ENCODE data around the gene MTA3. TPM values are rescaled to one million over a fixed set of nuclear protein-coding genes. Genes with fewer than 3 reads are reported as not detected.

Gene MTA3
- total RNA-seq, 3 donors from 2014 or later = 31.4 to 58.0 (median 49.2) TPM

DNA sequence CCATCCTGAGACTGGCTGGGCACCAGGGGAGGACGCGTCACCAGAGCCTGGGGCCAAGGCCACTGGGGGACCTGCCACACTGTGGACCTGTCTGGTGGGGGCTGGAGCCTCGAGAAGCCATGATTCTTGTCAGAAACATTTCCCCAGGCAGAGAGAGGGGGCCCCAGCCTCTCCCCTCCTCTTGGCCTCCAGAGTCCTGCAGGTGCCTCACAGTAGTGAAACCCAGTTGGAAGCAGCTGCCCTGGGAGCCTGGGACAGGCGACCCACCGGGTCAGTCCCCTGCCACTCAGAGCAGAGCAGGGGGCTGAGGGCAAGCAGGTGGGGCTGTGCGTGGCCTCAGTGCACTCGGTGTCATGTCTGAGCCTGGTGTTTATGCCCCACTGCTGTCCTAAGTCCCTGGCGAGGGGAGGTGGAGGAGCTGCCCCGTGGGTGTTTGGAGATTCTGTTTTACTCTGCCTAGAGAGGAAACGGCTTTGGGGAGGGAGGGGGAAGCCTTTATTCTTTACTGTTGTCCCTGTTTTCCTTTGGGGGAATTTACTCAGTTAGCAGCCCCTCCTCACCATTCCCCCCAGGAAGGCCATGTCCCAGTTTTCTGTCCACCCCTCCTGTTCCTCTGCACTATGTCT, 187.8 kb downstream of the MTA3 start:
- no peak overlapping the region for H3K27ac ChIP-seq
- H3K4me3 ChIP-seq = no peak overlapping the region
- DNase-seq (ENCODE audit: low spot score in 2 of 2) = no peak
- no peaks in the 10 kb centered on the region for H3K9me3 ChIP-seq
- intact Hi-C loops (cut with DNase I; ENCODE audit: low total_unique reads) = no loop called here
- H3K4me1 ChIP-seq = no peaks in the 10 kb centered on the region
- no peaks in the 10 kb centered on the region for H3K27me3 ChIP-seq
- TF ChIP-seq POLR2A (IDR thresholded peaks at IDR 0.05) (no peak), POLR2AphosphoS5 (IDR thresholded peaks at IDR 0.05) (no peak)
- TF ChIP-seq, protein P1, sequence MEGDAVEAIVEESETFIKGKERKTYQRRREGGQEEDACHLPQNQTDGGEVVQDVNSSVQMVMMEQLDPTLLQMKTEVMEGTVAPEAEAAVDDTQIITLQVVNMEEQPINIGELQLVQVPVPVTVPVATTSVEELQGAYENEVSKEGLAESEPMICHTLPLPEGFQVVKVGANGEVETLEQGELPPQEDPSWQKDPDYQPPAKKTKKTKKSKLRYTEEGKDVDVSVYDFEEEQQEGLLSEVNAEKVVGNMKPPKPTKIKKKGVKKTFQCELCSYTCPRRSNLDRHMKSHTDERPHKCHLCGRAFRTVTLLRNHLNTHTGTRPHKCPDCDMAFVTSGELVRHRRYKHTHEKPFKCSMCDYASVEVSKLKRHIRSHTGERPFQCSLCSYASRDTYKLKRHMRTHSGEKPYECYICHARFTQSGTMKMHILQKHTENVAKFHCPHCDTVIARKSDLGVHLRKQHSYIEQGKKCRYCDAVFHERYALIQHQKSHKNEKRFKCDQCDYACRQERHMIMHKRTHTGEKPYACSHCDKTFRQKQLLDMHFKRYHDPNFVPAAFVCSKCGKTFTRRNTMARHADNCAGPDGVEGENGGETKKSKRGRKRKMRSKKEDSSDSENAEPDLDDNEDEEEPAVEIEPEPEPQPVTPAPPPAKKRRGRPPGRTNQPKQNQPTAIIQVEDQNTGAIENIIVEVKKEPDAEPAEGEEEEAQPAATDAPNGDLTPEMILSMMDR (IDR thresholded peaks at IDR 0.05) = no peak
- no peaks in the 10 kb centered on the region for H3K36me3 ChIP-seq

DNA sequence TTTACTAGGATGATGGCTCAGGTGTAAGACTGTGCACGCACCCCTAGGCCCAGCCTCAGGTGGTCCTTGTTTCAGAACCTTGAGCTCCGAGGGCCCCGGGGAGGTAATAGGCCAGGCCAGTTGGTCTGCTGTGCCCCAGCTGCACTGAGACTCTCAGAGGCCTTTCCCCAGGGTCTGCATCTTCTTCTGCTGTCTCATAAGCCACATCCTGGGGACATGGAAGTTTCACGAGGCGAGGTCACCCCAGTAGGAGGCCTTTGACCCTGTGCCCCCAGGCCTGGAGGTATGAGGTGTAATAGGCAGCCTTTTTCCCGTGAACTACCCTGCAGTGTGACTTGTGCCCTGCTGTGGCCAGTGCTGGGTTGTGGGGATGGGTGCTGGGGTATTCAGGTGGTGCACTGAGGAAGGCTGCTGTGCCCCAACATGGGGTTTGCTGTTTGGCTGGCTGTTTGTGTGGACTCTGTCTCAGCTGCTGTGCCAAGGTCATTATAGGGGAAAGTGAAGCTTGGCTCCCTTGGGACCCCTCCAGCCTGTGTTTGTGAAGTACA, 188.6 kb downstream of the MTA3 start:
- no peak for DNase-seq (ENCODE audit: low spot score in 2 of 2)
- intact Hi-C loops (cut with DNase I; ENCODE audit: low total_unique reads) = no loop called here
- Histone ChIP-seq H3K36me3 (no peaks in the 10 kb centered on the region), H3K27ac (no peak overlapping the region), H3K9me3 (no peaks in the 10 kb centered on the region), H3K4me1 (no peaks in the 10 kb centered on the region), H3K4me3 (no peak overlapping the region), H3K27me3 (no peaks in the 10 kb centered on the region)
- TF ChIP-seq, protein P1 (IDR thresholded peaks at IDR 0.05) = no peak
- no peak for TF ChIP-seq POLR2A (IDR thresholded peaks at IDR 0.05)
- no peak for TF ChIP-seq POLR2AphosphoS5 (IDR thresholded peaks at IDR 0.05)

DNA sequence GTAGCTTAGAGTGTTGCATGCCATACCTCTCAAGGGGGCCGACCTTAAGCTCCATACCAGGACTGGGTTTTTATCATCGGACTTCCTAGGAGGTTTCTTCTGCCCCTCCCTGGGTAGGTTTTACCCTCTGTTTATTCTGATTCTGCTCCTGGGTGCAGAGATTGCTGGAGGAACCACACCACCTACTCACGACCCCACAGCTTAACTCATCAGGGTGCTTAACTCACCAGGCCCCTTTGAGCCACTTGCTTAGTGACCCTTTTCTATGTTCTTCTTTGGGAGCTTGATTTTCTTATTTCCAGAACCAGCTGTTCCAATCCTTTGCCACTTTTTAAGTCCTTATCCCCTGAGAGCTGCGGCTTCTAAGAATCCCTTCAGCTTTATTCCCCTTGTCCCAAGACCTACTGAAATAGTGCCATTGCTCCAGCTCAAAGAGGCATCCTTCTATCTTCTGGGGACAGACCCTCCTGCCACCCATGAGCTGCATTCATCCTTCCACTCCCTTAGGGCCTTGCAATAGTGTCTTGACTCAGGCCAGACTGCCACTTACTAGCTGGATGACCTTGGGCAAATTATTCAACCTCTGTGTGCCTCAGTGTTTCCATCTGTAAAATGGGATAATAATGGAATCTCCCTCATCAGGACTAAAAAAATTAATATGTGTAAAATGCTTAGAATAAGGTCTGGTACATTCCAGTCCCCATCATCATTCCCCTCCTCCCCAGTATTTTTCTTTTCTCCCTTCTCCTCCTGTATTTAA, 189.7 kb downstream of the MTA3 start:
- Histone ChIP-seq H3K36me3 (no peaks in the 10 kb centered on the region), H3K27me3 (no peaks in the 10 kb centered on the region), H3K27ac (no peak overlapping the region), H3K9me3 (no peaks in the 10 kb centered on the region), H3K4me3 (no peak overlapping the region), H3K4me1 (no peaks in the 10 kb centered on the region)
- TF ChIP-seq POLR2AphosphoS5 (IDR thresholded peaks at IDR 0.05) (no peak), POLR2A (IDR thresholded peaks at IDR 0.05) (no peak)
- TF ChIP-seq, protein P1 (IDR thresholded peaks at IDR 0.05) = no peak
- intact Hi-C loops (cut with DNase I; ENCODE audit: low total_unique reads) = no loop called here
- DNase-seq (ENCODE audit: low spot score in 2 of 2) = no peak

DNA sequence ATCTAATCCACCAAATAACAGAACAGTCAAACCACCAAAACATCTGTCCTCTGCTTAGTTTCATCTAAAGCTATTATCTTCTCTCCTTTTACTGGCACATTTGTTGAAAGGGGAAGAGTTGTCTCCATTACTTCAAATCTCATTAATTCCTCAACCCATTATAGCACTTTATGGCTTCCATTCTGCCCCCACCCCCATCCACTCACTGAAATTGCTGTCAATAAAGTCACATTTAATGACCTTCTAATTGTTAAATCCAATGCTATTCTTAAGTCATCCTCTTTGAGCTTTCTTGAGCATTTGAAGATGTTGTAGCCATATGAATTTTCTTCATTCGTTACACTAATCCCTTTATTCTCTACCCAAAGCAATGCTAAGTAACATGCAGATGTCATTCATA, 190.3 kb downstream of the MTA3 start:
- TF ChIP-seq POLR2AphosphoS5 (IDR thresholded peaks at IDR 0.05) (no peak), POLR2A (IDR thresholded peaks at IDR 0.05) (no peak)
- TF ChIP-seq, protein P1 (IDR thresholded peaks at IDR 0.05) = no peak
- no peaks in the 10 kb centered on the region for H3K27me3 ChIP-seq
- no peak overlapping the region for H3K4me3 ChIP-seq
- intact Hi-C loops (cut with DNase I; ENCODE audit: low total_unique reads) = no loop called here
- DNase-seq (ENCODE audit: low spot score in 2 of 2) = no peak
- H3K4me1 ChIP-seq = no peaks in the 10 kb centered on the region
- no peak overlapping the region for H3K27ac ChIP-seq
- no peaks in the 10 kb centered on the region for H3K9me3 ChIP-seq
- H3K36me3 ChIP-seq = no peaks in the 10 kb centered on the region

DNA sequence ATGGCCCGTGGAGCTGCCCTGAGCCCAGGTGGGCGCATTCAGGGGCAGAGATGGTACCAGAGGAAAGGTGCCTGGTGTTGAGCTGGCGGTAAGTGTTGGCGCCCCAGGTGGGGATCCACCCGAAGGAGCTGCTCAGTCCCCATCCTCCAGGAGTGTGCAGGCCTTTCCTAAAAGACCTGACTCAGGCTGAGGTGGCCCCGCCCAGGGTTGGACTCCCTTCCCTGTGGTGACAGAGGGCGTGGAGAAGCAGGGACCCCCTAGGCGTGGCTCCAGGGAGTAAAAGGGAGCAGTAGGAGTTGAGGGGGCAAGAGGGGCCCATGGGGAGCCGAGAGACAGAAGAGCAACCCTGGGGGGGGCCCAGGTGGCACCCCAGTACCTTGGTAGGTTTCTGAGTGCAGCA, 193.1 kb downstream of the MTA3 start:
- H3K27me3 ChIP-seq = no peaks in the 10 kb centered on the region
- H3K4me1 ChIP-seq = no peaks in the 10 kb centered on the region
- intact Hi-C loops (cut with DNase I; ENCODE audit: low total_unique reads) = no loop called here
- H3K4me3 ChIP-seq = no peak overlapping the region
- H3K9me3 ChIP-seq = no peaks in the 10 kb centered on the region
- no peak overlapping the region for H3K27ac ChIP-seq
- no peaks in the 10 kb centered on the region for H3K36me3 ChIP-seq
- TF ChIP-seq, protein P1 (IDR thresholded peaks at IDR 0.05) = no peak
- no peak for TF ChIP-seq POLR2A (IDR thresholded peaks at IDR 0.05)
- no peak for TF ChIP-seq POLR2AphosphoS5 (IDR thresholded peaks at IDR 0.05)
- DNase-seq (ENCODE audit: low spot score in 2 of 2) = no peak

Measured in breast epithelium (tissue), 4 donors.